ENCODE data around the gene MAGI3. TPM values are rescaled to one million over a fixed set of nuclear protein-coding genes. Genes with fewer than 3 reads are reported as not detected.
A peak's percentile ranks its signal among the peaks of the same experiment; 100 is the strongest.

Gene MAGI3
- total and polyA plus RNA-seq, 2 of the 13 experiments (the other 11 are each of a cell fraction or from before 2014, with no cell fraction given) = 4.0 to 11.8 TPM

DNA sequence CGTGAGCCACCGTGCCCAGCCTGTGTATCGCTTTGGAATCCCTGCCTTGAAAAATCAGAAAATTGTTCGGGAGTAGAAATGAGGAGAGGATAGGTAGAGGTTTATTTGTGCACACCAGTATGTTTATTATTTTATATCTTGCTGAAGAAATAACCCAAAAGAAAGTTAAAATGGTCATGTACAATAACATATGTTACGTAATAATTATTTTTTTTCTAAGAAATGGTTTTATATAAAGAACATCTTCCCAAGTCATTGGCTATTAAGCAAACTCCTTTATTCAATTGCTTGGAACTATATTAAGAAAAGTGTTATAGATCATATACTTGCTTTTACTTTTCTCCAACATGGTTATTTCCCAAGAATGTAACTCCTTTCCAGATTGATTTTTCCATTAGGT, 197.2 kb downstream of the MAGI3 start:
- no peaks in the 10 kb centered on the region for H4K20me1 ChIP-seq (ENCODE audit: insufficient read depth, low read length)
- in situ Hi-C loops (cut with HindIII; ENCODE audit: extremely low pct_ligation_motif_present, low pct_unique_long_range_greater_than_20kb) = no loop called here
- BruUV-seq (replicated peaks) = no TSS peak
- FAIRE-seq (no peak), DNase-seq (ENCODE audit: low spot score) (no peak), ATAC-seq (no peak)
- no peaks in the 10 kb centered on the region for H3K9me3 ChIP-seq (ENCODE audit: low read length)
- no peaks in the 10 kb centered on the region for H3K27me3 ChIP-seq (ENCODE audit: control insufficient read depth in 1 of 2, insufficient read depth in 2 of 2, low read length in 2 of 2)
- no peak overlapping the region for H2AFZ ChIP-seq (ENCODE audit: low read length)
- H3K4me1 ChIP-seq (ENCODE audit: insufficient read depth, low read length) = no peaks in the 10 kb centered on the region
- H3K36me3 ChIP-seq (replicated peaks in 1 of 2; ENCODE audit: control insufficient read depth in 1 of 2, insufficient read depth in 2 of 2, low read length in 2 of 2) = no peaks in the 10 kb centered on the region
- TF ChIP-seq CEBPB (IDR thresholded peaks at IDR 0.05; ENCODE audit: borderline replicate concordance, low read depth, low read length) = peak; percentile 21; the same call in 1 of the 2 replicates
- TF ChIP-seq PPARG (CRISPR knock-in tag; conservative IDR thresholded peaks at IDR 0.05) = no peak
- TF ChIP-seq, protein P1, sequence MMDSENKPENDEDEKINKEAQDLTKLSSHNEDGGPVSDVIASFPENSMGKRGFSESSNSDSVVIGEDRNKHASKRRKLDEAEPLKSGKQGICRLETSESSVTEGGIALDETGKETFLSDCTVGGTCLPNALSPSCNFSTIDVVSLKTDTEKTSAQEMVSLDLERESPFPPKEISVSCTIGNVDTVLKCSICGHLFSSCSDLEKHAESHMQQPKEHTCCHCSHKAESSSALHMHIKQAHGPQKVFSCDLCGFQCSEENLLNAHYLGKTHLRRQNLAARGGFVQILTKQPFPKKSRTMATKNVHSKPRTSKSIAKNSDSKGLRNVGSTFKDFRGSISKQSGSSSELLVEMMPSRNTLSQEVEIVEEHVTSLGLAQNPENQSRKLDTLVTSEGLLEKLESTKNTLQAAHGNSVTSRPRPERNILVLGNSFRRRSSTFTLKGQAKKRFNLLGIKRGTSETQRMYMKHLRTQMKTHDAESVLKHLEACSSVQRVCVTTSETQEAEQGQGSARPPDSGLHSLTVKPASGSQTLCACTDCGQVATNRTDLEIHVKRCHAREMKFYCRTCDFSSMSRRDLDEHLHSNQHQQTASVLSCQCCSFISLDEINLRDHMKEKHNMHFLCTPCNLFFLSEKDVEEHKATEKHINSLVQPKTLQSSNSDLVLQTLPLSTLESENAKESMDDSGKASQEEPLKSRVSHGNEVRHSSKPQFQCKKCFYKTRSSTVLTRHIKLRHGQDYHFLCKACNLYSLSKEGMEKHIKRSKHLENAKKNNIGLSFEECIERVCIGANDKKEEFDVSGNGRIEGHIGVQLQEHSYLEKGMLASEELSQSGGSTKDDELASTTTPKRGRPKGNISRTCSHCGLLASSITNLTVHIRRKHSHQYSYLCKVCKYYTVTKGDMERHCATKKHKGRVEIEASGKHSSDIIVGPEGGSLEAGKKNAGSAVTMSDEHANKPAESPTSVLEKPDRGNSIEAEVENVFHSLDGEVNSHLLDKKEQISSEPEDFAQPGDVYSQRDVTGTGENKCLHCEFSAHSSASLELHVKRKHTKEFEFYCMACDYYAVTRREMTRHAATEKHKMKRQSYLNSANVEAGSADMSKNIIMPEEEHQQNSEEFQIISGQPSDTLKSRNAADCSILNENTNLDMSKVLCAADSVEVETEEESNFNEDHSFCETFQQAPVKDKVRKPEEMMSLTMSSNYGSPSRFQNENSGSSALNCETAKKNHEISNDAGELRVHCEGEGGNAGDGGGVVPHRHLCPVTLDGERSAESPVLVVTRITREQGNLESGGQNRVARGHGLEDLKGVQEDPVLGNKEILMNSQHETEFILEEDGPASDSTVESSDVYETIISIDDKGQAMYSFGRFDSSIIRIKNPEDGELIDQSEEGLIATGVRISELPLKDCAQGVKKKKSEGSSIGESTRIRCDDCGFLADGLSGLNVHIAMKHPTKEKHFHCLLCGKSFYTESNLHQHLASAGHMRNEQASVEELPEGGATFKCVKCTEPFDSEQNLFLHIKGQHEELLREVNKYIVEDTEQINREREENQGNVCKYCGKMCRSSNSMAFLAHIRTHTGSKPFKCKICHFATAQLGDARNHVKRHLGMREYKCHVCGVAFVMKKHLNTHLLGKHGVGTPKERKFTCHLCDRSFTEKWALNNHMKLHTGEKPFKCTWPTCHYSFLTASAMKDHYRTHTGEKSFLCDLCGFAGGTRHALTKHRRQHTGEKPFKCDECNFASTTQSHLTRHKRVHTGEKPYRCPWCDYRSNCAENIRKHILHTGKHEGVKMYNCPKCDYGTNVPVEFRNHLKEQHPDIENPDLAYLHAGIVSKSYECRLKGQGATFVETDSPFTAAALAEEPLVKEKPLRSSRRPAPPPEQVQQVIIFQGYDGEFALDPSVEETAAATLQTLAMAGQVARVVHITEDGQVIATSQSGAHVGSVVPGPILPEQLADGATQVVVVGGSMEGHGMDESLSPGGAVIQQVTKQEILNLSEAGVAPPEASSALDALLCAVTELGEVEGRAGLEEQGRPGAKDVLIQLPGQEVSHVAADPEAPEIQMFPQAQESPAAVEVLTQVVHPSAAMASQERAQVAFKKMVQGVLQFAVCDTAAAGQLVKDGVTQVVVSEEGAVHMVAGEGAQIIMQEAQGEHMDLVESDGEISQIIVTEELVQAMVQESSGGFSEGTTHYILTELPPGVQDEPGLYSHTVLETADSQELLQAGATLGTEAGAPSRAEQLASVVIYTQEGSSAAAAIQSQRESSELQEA (CRISPR knock-in tag; IDR thresholded peaks at IDR 0.05; ENCODE audit: not compliant biosample characterization) = no peak
- no peak for TF ChIP-seq ZNF720 (CRISPR knock-in tag; IDR thresholded peaks at IDR 0.05)
- no peak for TF ChIP-seq NCOA2 (CRISPR knock-in tag; IDR thresholded peaks at IDR 0.05)
- ChIA-PET CTCF (ENCODE audit: low intra/inter-chr PET ratio, low total read pairs) (no interaction called here), POLR2A (no interaction called here)
- WGBS (ENCODE audit: low lambda C conversion rate) = 87% methylated on average over 5 of the region's 5 CpGs
- H3K27ac ChIP-seq (ENCODE audit: extremely low read length, insufficient read depth, low read length) = no peak overlapping the region
- H3K4me3 ChIP-seq (replicated peaks in 1 of 3; ENCODE audit: insufficient read depth in 1 of 3, low read depth in 2 of 3, low read length in 3 of 3) = no peak overlapping the region
- no peak overlapping the region for H3K4me2 ChIP-seq (ENCODE audit: low read depth, low read length)
- intact Hi-C loops (cut with micrococcal nuclease; ENCODE audit: unreplicated experiment) = no loop called here
- H3K79me2 ChIP-seq (ENCODE audit: insufficient read depth, low read length) = no peaks in the 10 kb centered on the region
- no peak overlapping the region for H3K9ac ChIP-seq (ENCODE audit: insufficient read depth, low read depth, low read length)
